Liver (tissue), 3 donors: ENCODE measurements around the gene RPS19BP1.

Experiments
- EGR1 ChIP-seq, 2 donors: IDR thresholded peaks; 2 replicates each; pipeline ENCODE4 v1.6.1; 2016 to 2018; ENCODE audit warnings: antibody characterized with exemption in 2 of 2, low read depth in 2 of 2
- GABPA ChIP-seq, 2 donors: IDR thresholded peaks in 1 of 2; conservative IDR thresholded peaks in 1 of 2; 2 replicates each; pipeline ENCODE4 v1.6.1; 2016; ENCODE audit warnings: antibody characterized with exemption in 2 of 2, mild to moderate bottlenecking in 1 of 2, moderate library complexity in 1 of 2
- HNF4G ChIP-seq: IDR thresholded peaks from 2 replicates; pipeline ENCODE4 v1.6.1; 2016; ENCODE audit warnings: antibody characterized with exemption
- JUND ChIP-seq, 2 donors: IDR thresholded peaks; 2 replicates each; pipeline ENCODE4 v1.6.1; 2016; ENCODE audit warnings: antibody characterized with exemption in 2 of 2
- RAD21 ChIP-seq, 2 donors: IDR thresholded peaks; 2 replicates each; pipeline ENCODE4 v1.6.1; 2016; ENCODE audit warnings: antibody characterized with exemption in 2 of 2, mild to moderate bottlenecking in 2 of 2
- SP1 ChIP-seq: IDR thresholded peaks from 2 replicates; pipeline ENCODE4 v1.6.1; 2018; ENCODE audit warnings: antibody characterized with exemption, mild to moderate bottlenecking
- TAF1 ChIP-seq: conservative IDR thresholded peaks from 2 replicates; pipeline ENCODE4 v1.6.1; 2016; ENCODE audit warnings: antibody characterized with exemption, mild to moderate bottlenecking
- YY1 ChIP-seq: IDR thresholded peaks from 2 replicates; pipeline ENCODE4 v1.6.1; 2016; ENCODE audit warnings: antibody characterized with exemption, mild to moderate bottlenecking
- TF ChIP-seq, protein P1 (sequence below): IDR thresholded peaks from 2 replicates; pipeline ENCODE4 v1.6.1; 2016; ENCODE audit warnings: antibody characterized with exemption
- TF ChIP-seq, protein P2 (sequence below): fragments of 150-350 bp; IDR thresholded peaks from 2 replicates; pipeline ENCODE4 v1.5.1; 2017; ENCODE audit warnings: improper control_type of control experiment, low read depth, low read length; ENCODE audit not compliant: missing input control
- TF ChIP-seq, protein P3 (sequence below): IDR thresholded peaks from 2 replicates; pipeline ENCODE4 v1.6.1; 2016; ENCODE audit warnings: antibody characterized with exemption
- TF ChIP-seq, protein P4 (sequence below): IDR thresholded peaks from 2 replicates; pipeline ENCODE4 v1.6.1; 2016; ENCODE audit warnings: antibody characterized with exemption, mild to moderate bottlenecking
- TF ChIP-seq, protein P5 (sequence below): IDR thresholded peaks from 2 replicates; pipeline ENCODE4 v1.6.1; 2016; ENCODE audit warnings: antibody characterized with exemption
- donor health status: healthy.
- donor health status: healthy.

DNA sequence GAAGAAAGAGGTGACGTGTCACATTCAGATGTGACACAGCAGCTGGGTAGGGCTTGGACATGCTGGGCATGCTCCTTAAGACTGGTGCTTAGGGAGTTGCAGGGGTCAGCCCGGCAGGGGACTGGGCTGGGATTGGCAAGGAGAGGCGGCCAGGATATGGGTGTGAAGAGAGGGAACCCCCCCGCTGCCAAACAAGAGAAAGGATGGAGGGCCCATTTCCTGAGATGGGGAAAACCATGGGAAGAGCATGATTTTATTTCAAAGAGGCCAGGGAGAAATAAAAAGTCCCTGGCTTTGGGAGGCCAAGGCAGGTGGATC is 6.9 kb downstream of the RPS19BP1 start:
- no peak for TF ChIP-seq RAD21 (IDR thresholded peaks at IDR 0.05)
- TF ChIP-seq JUND (IDR thresholded peaks at IDR 0.05): no peak
- TF ChIP-seq, protein P1, sequence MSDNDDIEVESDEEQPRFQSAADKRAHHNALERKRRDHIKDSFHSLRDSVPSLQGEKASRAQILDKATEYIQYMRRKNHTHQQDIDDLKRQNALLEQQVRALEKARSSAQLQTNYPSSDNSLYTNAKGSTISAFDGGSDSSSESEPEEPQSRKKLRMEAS: no peak
- TF ChIP-seq, protein P2, sequence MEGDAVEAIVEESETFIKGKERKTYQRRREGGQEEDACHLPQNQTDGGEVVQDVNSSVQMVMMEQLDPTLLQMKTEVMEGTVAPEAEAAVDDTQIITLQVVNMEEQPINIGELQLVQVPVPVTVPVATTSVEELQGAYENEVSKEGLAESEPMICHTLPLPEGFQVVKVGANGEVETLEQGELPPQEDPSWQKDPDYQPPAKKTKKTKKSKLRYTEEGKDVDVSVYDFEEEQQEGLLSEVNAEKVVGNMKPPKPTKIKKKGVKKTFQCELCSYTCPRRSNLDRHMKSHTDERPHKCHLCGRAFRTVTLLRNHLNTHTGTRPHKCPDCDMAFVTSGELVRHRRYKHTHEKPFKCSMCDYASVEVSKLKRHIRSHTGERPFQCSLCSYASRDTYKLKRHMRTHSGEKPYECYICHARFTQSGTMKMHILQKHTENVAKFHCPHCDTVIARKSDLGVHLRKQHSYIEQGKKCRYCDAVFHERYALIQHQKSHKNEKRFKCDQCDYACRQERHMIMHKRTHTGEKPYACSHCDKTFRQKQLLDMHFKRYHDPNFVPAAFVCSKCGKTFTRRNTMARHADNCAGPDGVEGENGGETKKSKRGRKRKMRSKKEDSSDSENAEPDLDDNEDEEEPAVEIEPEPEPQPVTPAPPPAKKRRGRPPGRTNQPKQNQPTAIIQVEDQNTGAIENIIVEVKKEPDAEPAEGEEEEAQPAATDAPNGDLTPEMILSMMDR: no peak
- TF ChIP-seq, protein P3, sequence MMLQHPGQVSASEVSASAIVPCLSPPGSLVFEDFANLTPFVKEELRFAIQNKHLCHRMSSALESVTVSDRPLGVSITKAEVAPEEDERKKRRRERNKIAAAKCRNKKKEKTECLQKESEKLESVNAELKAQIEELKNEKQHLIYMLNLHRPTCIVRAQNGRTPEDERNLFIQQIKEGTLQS: no peak
- TF ChIP-seq EGR1 (IDR thresholded peaks at IDR 0.05; ENCODE audit: low read depth in 2 of 2): no peak
- TF ChIP-seq, protein P4, sequence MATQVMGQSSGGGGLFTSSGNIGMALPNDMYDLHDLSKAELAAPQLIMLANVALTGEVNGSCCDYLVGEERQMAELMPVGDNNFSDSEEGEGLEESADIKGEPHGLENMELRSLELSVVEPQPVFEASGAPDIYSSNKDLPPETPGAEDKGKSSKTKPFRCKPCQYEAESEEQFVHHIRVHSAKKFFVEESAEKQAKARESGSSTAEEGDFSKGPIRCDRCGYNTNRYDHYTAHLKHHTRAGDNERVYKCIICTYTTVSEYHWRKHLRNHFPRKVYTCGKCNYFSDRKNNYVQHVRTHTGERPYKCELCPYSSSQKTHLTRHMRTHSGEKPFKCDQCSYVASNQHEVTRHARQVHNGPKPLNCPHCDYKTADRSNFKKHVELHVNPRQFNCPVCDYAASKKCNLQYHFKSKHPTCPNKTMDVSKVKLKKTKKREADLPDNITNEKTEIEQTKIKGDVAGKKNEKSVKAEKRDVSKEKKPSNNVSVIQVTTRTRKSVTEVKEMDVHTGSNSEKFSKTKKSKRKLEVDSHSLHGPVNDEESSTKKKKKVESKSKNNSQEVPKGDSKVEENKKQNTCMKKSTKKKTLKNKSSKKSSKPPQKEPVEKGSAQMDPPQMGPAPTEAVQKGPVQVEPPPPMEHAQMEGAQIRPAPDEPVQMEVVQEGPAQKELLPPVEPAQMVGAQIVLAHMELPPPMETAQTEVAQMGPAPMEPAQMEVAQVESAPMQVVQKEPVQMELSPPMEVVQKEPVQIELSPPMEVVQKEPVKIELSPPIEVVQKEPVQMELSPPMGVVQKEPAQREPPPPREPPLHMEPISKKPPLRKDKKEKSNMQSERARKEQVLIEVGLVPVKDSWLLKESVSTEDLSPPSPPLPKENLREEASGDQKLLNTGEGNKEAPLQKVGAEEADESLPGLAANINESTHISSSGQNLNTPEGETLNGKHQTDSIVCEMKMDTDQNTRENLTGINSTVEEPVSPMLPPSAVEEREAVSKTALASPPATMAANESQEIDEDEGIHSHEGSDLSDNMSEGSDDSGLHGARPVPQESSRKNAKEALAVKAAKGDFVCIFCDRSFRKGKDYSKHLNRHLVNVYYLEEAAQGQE: no peak
- no peak for TF ChIP-seq GABPA (IDR thresholded peaks at IDR 0.05 in 1 of 2, conservative IDR thresholded peaks at IDR 0.05 in 1 of 2)
- TF ChIP-seq TAF1: no peak
- TF ChIP-seq, protein P5, sequence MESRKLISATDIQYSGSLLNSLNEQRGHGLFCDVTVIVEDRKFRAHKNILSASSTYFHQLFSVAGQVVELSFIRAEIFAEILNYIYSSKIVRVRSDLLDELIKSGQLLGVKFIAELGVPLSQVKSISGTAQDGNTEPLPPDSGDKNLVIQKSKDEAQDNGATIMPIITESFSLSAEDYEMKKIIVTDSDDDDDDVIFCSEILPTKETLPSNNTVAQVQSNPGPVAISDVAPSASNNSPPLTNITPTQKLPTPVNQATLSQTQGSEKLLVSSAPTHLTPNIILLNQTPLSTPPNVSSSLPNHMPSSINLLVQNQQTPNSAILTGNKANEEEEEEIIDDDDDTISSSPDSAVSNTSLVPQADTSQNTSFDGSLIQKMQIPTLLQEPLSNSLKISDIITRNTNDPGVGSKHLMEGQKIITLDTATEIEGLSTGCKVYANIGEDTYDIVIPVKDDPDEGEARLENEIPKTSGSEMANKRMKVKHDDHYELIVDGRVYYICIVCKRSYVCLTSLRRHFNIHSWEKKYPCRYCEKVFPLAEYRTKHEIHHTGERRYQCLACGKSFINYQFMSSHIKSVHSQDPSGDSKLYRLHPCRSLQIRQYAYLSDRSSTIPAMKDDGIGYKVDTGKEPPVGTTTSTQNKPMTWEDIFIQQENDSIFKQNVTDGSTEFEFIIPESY: no peak
- TF ChIP-seq HNF4G: no peak
- TF ChIP-seq YY1: no peak
- no peak for TF ChIP-seq SP1
